ENCODE data around the gene EGFL7.

The EGFL7 gene

GRCh38 chr9:136640171-136641111 is 22.3 kb upstream of the EGFL7 start:
- no peak overlapping the region for H3K4me3 ChIP-seq (ENCODE audit: low read depth, low read length)
- TF ChIP-seq, protein P1, sequence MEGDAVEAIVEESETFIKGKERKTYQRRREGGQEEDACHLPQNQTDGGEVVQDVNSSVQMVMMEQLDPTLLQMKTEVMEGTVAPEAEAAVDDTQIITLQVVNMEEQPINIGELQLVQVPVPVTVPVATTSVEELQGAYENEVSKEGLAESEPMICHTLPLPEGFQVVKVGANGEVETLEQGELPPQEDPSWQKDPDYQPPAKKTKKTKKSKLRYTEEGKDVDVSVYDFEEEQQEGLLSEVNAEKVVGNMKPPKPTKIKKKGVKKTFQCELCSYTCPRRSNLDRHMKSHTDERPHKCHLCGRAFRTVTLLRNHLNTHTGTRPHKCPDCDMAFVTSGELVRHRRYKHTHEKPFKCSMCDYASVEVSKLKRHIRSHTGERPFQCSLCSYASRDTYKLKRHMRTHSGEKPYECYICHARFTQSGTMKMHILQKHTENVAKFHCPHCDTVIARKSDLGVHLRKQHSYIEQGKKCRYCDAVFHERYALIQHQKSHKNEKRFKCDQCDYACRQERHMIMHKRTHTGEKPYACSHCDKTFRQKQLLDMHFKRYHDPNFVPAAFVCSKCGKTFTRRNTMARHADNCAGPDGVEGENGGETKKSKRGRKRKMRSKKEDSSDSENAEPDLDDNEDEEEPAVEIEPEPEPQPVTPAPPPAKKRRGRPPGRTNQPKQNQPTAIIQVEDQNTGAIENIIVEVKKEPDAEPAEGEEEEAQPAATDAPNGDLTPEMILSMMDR (IDR thresholded peaks at IDR 0.05; ENCODE audit: low read depth, low read length, missing control alignments), result no peak

GRCh38 chr9:136642439-136642921 is 20.2 kb upstream of the EGFL7 start:
- in situ Hi-C loops (cut with HindIII; ENCODE audit: low sequenced_read_pairs), result loop anchor here (5.0 kb wide), 1 partner anchor 155 kb away; no protein-coding TSS in a partner anchor
- no peak overlapping the region for H3K4me3 ChIP-seq (ENCODE audit: low read depth, low read length)
- TF ChIP-seq, protein P1 (IDR thresholded peaks at IDR 0.05; ENCODE audit: low read depth, low read length, missing control alignments), result no peak
- no peak for DNase-seq (ENCODE audit: low read depth)

More at GRCh38 chr9:136640171-136641111, 22.3 kb upstream of the EGFL7 start:
- in situ Hi-C loops (cut with HindIII; ENCODE audit: low sequenced_read_pairs), result loop anchor here (5.0 kb wide), 1 partner anchor 153 kb away; no protein-coding TSS in a partner anchor
- DNase-seq (ENCODE audit: low read depth), result no peak

- H3K4me3 ChIP-seq (ENCODE audit: low read depth, low read length), result no peak overlapping the region
- TF ChIP-seq, protein P1 (IDR thresholded peaks at IDR 0.05; ENCODE audit: low read depth, low read length, missing control alignments), result no peak
- DNase-seq (ENCODE audit: low read depth), result no peak
Measured at GRCh38 chr9:136643596-136644342, 18.9 kb upstream of the EGFL7 start.

DNA sequence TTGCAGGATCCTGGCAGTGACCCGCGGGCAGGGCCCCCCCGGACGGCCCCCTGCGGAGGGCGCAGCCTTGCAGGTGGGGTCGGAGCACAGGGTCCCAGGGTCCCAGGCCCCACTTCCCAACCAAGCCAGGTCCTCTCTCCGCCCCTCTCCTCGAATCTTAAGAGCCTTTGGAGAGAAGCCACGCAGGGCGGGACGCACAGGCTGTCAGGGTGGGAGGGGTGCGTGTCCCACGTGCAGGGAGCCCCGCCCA is 18.4 kb upstream of the EGFL7 start:
- in situ Hi-C loops (cut with HindIII; ENCODE audit: low sequenced_read_pairs), result loop anchor here (5.0 kb wide), 1 partner anchor 157 kb away; no protein-coding TSS in a partner anchor
- no peak overlapping the region for H3K4me3 ChIP-seq (ENCODE audit: low read depth, low read length)
- DNase-seq (ENCODE audit: low read depth), result no peak
- TF ChIP-seq, protein P1 (IDR thresholded peaks at IDR 0.05; ENCODE audit: low read depth, low read length, missing control alignments), result no peak

More at GRCh38 chr9:136643596-136644342, 18.9 kb upstream of the EGFL7 start:
- in situ Hi-C loops (cut with HindIII; ENCODE audit: low sequenced_read_pairs), result loop anchor here (5.0 kb wide), 1 partner anchor 156 kb away; no protein-coding TSS in a partner anchor

- no peak overlapping the region for H3K4me3 ChIP-seq (ENCODE audit: low read depth, low read length)
- in situ Hi-C loops (cut with HindIII; ENCODE audit: low sequenced_read_pairs), result loop anchor here (5.0 kb wide), 1 partner anchor 157 kb away; no protein-coding TSS in a partner anchor
- TF ChIP-seq, protein P1 (IDR thresholded peaks at IDR 0.05; ENCODE audit: low read depth, low read length, missing control alignments), result peak; percentile 89
- DNase-seq (ENCODE audit: low read depth), result no peak
Measured at GRCh38 chr9:136644593-136645351, 17.9 kb upstream of the EGFL7 start.

All from astrocyte of the cerebellum (primary cell).